K562 (cell line): ENCODE data around the gene ATP2A1. TPM values are rescaled to one million over a fixed set of nuclear protein-coding genes. Genes with fewer than 3 reads are reported as not detected.
A peak's percentile ranks its signal among the peaks of the same experiment; 100 is the strongest.

Experiments
- ATAC-seq: fragments of 200-7000 bp; cut with Tn5 transposase; 3 replicates; pipeline ENCODE4 v1.9.1; 2020; ENCODE audit warnings: moderate library complexity
- BruUV-seq: library from RNA; stranded (reverse); fragments of 400-500 nt; replicated peaks from 2 replicates; lab custom pipeline; 2021; lab: Mats Ljungman, UMichigan
- CTCF ChIA-PET: fragments of 300-600 bp; formaldehyde crosslinking; extraction: SDS; loops from one replicate; lab custom pipeline; 2021; ENCODE audit warnings: low intra/inter-chr PET ratio; lab: Yijun Ruan, JAX
- POLR2A ChIA-PET: fragments of 300-600, 350-650 bp; sonication (Branson Sonifier 250); formaldehyde crosslinking; extraction: SDS; loops from one replicate; lab custom pipeline; 2021; ENCODE audit warnings: antibody characterized with exemption, inconsistent platforms; lab: Yijun Ruan, JAX
- DNase-seq, 4 experiments: peaks; one replicate each; pipeline versions ENCODE4 v3.0.0 to v3.0.0-alpha.2; 2011 to 2018; ENCODE audit warnings: low spot score in 3 of 4, mixed read lengths in 3 of 4; ENCODE audit errors: extremely low read depth in 1 of 4
- FAIRE-seq: peaks from 2 replicates; lab custom pipeline; 2011; peaks lifted over from hg19 to GRCh38; lab: Jason Lieb, UNC
- H2AFZ ChIP-seq: 2 replicates; pipeline ENCODE4 v1.6.0; 2011; ENCODE audit warnings: low read depth, low read length, control low read depth, inconsistent platforms
- H3K27ac ChIP-seq: fragments of 200-600 bp; 3 replicates; pipeline ENCODE4 v1.8.0; 2011; ENCODE audit warnings: low read depth, mild to moderate bottlenecking, control low read depth, inconsistent platforms, low read length, moderate library complexity, mixed read lengths; ENCODE audit errors: extremely low read depth
- H3K27me3 ChIP-seq, 2 experiments: fragments of 300-600 bp in 1 of 2; 2 replicates in 1 of 2; 3 replicates in 1 of 2; pipeline versions ENCODE4 v1.6.0 to v1.8.0; 2011; ENCODE audit warnings: inconsistent platforms in 2 of 2, low read length in 2 of 2, mild to moderate bottlenecking in 1 of 2, mixed read lengths in 1 of 2, moderate library complexity in 1 of 2; ENCODE audit not compliant: control insufficient read depth in 2 of 2, insufficient read depth in 2 of 2
- H3K36me3 ChIP-seq: fragments of 300-600 bp; 3 replicates; pipeline ENCODE4 v1.8.0; 2011; ENCODE audit warnings: mild to moderate bottlenecking, low read length, inconsistent platforms; ENCODE audit not compliant: control insufficient read depth, insufficient read depth
- H3K4me1 ChIP-seq, 2 experiments: fragments of 200-600 bp in 1 of 2; replicated peaks in 1 of 2; 2 replicates in 1 of 2; 3 replicates in 1 of 2; pipeline versions ENCODE4 v1.5.1 to v1.8.0; 2011; ENCODE audit warnings: inconsistent platforms in 2 of 2, low read length in 2 of 2, mild to moderate bottlenecking in 1 of 2, mixed read lengths in 1 of 2, moderate library complexity in 1 of 2; ENCODE audit not compliant: control insufficient read depth in 2 of 2, insufficient read depth in 2 of 2
- H3K4me2 ChIP-seq: 2 replicates; pipeline ENCODE4 v1.6.1; 2011; ENCODE audit warnings: low read length, control low read depth, inconsistent platforms, mixed read lengths; ENCODE audit not compliant: insufficient read depth
- H3K4me3 ChIP-seq: fragments of 200-600 bp; sonication (generic), shearing (Covaris generic); 2 replicates; pipeline ENCODE4 v1.5.1; 2016; ENCODE audit warnings: control low read depth, inconsistent platforms
- H3K79me2 ChIP-seq: fragments of 200-600 bp; 3 replicates; pipeline ENCODE4 v1.8.0; 2011; ENCODE audit warnings: low read length, inconsistent platforms; ENCODE audit not compliant: control insufficient read depth, insufficient read depth
- H3K9ac ChIP-seq, 2 experiments: 2 replicates each; pipeline versions ENCODE4 v1.6.0 to v1.6.1; 2011; ENCODE audit warnings: low read depth in 2 of 2, low read length in 2 of 2, control low read depth in 1 of 2, inconsistent platforms in 1 of 2, mild to moderate bottlenecking in 1 of 2, mixed read lengths in 1 of 2; ENCODE audit not compliant: insufficient read depth in 1 of 2
- H3K9me1 ChIP-seq: one replicate; pipeline ENCODE4 v1.6.0; 2011; ENCODE audit warnings: inconsistent platforms, mild to moderate bottlenecking, low read length, moderate library complexity; ENCODE audit not compliant: control insufficient read depth, insufficient read depth
- H3K9me3 ChIP-seq: replicated peaks from 2 replicates; pipeline ENCODE4 v1.5.1; 2011; ENCODE audit warnings: low read depth, low read length, inconsistent platforms; ENCODE audit not compliant: control insufficient read depth, insufficient read depth
- H4K20me1 ChIP-seq: replicated peaks from 2 replicates; pipeline ENCODE4 v1.6.1; 2011; ENCODE audit warnings: low read length, inconsistent platforms, mixed read lengths; ENCODE audit not compliant: control insufficient read depth, insufficient read depth
- CBX3 ChIP-seq, 2 experiments: IDR thresholded peaks; 1 replicate in 1 of 2; 2 replicates in 1 of 2; pipeline ENCODE4 v1.6.1; 2012; ENCODE audit warnings: inconsistent platforms in 2 of 2, low read length in 2 of 2, borderline replicate concordance in 1 of 2, control low read depth in 1 of 2
- CXXC5 ChIP-seq: fragments of 250-450 bp; sonication (Bioruptor Pico); IDR thresholded peaks from 2 replicates; pipeline ENCODE4 v1.8.0; 2022; ENCODE audit warnings: inconsistent platforms, mild to moderate bottlenecking, moderate library complexity
- GTF2A2 ChIP-seq: IDR thresholded peaks from 2 replicates; pipeline ENCODE4 v1.6.1; 2016; ENCODE audit warnings: mild to moderate bottlenecking, missing genetic modification characterization, missing compliant biosample characterization
- LCOR ChIP-seq: sonication (generic); formaldehyde crosslinking; IDR thresholded peaks from 2 replicates; pipeline ENCODE4 v1.8.0; 2022; ENCODE audit warnings: mild to moderate bottlenecking, missing genetic modification reagents
- MXI1 ChIP-seq: IDR thresholded peaks from 2 replicates; pipeline ENCODE4 v1.6.1; 2011; ENCODE audit warnings: low read depth, mild to moderate bottlenecking, improper control_type of control experiment, low read length
- PPARD ChIP-seq: fragments of 250-450 bp; sonication (Bioruptor Pico); IDR thresholded peaks from 2 replicates; pipeline ENCODE4 v1.8.0; 2022; ENCODE audit warnings: inconsistent platforms, mild to moderate bottlenecking, moderate library complexity
- RBM34 ChIP-seq: fragments of 200-400 bp; formaldehyde crosslinking; IDR thresholded peaks from 2 replicates; pipeline ENCODE4 v1.6.1; 2018; ENCODE audit warnings: low read length, borderline replicate concordance; ENCODE audit not compliant: insufficient read depth
- SP1 ChIP-seq: sonication (generic); formaldehyde crosslinking; IDR thresholded peaks from 2 replicates; pipeline ENCODE4 v1.8.1; 2022; ENCODE audit warnings: mild to moderate bottlenecking, missing genetic modification reagents
- ZNF232 ChIP-seq: sonication (generic); formaldehyde crosslinking; IDR thresholded peaks from 2 replicates; pipeline ENCODE4 v1.8.0; 2022; ENCODE audit warnings: mild to moderate bottlenecking, missing genetic modification reagents
- ZNF311 ChIP-seq: fragments of 250-450 bp; sonication (Bioruptor Pico); IDR thresholded peaks from 2 replicates; pipeline ENCODE4 v1.4.0; 2020; ENCODE audit warnings: mild to moderate bottlenecking, moderate library complexity
- ZNF316 ChIP-seq: fragments of 450-650 bp; IDR thresholded peaks from 2 replicates; pipeline ENCODE4 v1.6.1; 2016
- ZNF408 ChIP-seq: fragments of 250-450 bp; sonication (Bioruptor Pico); IDR thresholded peaks from 2 replicates; pipeline ENCODE4 v1.4.0; 2020; ENCODE audit warnings: low read depth, mild to moderate bottlenecking, moderate library complexity
- ZNF589 ChIP-seq: fragments of 200-800 bp; sonication (Bioruptor generic); IDR thresholded peaks from 2 replicates; pipeline ENCODE4 v1.6.1; 2016; ENCODE audit warnings: low read depth, missing genetic modification characterization, missing compliant biosample characterization
- WGBS: fragments of 100-300 bp; shearing (Covaris generic); methylation state at CpG from one replicate; pipeline ENCODE4 v1.1.6; 2016; ENCODE audit warnings: low coverage, mixed read lengths; ENCODE audit not compliant: insufficient coverage; ENCODE audit errors: missing lambda C conversion rate; 5-methylcytosine and 5-hydroxymethylcytosine counted together
- in situ Hi-C: fragments of 300-500 bp; cut with MboI; formaldehyde crosslinking; loops from 4 replicates; pipeline ENCODE4 v1.15.0; 2018; ENCODE audit warnings: inconsistent platforms, mixed read lengths
- intact Hi-C: fragments of 100-400 bp; cut with micrococcal nuclease; formaldehyde crosslinking; loops from 2 replicates; pipeline ENCODE4 v1.14.2; 2022
- polyA plus RNA-seq, 8 experiments: library from polyadenylated mRNA; depleted of rRNA in 4 of 8; stranded (reverse) in 5 of 8; unstranded in 3 of 8; fragments of >200 nt; fragmentation: Nextera tagmentation in 2 of 8; fragmentation: Illumina TruSeq in 1 of 8; extraction: Ambion mirVana in 2 of 8; extraction: Trizol in 1 of 8; gene quantifications; 2 replicates each; pipeline versions ENCODE4 v1.2.1 to v1.2.3, GENCODE V29; 2011 to 2014; ENCODE audit warnings: inconsistent platforms in 1 of 8, missing spikeins in 1 of 8
- total RNA-seq, 7 experiments: library from RNA; depleted of rRNA in 6 of 7; stranded (reverse); fragments of >200 nt in 6 of 7; fragmentation: Illumina TruSeq in 2 of 7; extraction: Trizol in 2 of 7; gene quantifications; 2 replicates each; pipeline versions ENCODE4 v1.2.1 to v1.2.3, GENCODE V29; 2011 to 2021; ENCODE audit warnings: low replicate concordance in 1 of 7
- TF ChIP-seq, protein P1 (sequence below): sonication (generic); formaldehyde crosslinking; IDR thresholded peaks from 2 replicates; pipeline ENCODE4 v1.8.0; 2022; ENCODE audit warnings: mild to moderate bottlenecking, missing genetic modification reagents
- TF ChIP-seq, protein P2 (sequence below): fragments of 250-450 bp; sonication (Bioruptor Pico); IDR thresholded peaks from 2 replicates; pipeline ENCODE4 v1.4.0; 2020; ENCODE audit warnings: mild to moderate bottlenecking, moderate library complexity
- TF ChIP-seq, protein P3 (sequence below): fragments of 250-450 bp; sonication (Bioruptor Pico); IDR thresholded peaks from 2 replicates; pipeline ENCODE4 v1.8.0; 2022; ENCODE audit warnings: inconsistent platforms, mild to moderate bottlenecking, moderate library complexity, borderline replicate concordance

ATP2A1 gene
- total and polyA plus RNA-seq, 9 of the 15 experiments (the other 6 are each of a cell fraction or from before 2014, with no cell fraction given) = 0.25 to 2.6 (median 0.65) TPM

DNA sequence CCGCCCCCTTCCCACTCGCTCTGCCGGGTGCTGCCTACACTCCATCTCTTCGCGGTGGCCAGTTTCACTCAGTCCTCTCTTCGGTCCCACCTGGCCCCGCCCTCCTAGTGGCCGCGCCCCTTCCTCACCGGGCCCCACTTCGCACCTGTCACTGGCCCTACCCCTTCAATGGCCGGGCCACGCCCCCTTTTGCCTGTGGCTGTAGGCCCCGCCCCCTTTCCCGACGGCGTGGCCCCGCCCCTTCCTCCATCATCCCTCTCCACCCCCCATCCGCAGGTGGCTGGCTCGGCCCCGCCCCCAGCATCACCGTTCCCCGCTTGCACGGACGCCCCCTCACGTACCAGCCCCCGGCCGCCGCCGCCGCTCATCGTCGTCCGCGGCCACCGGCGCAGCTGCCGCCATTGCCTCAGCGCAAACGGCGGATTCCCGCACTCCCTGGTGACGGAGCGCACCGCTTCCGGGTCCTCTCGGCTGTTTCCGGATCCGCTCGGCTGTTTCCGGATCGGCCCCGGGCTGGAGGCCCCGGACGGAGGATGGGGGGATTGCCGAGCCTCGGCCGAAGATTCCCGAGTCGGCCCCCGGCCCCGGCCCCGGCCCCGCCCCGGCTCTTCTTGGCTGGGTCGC, 46.6 kb downstream of the ATP2A1 start, which contains the start of gene RABEP2:
TSS of gene RABEP2 (minus strand) at position 477 of the 624 bp plus-strand sequence. CDS start at position 402, 75 bp downstream.
- BruUV-seq = no TSS peak
- peaks cover 5% of the 10 kb centered on the region for H3K9me1 ChIP-seq
- H3K27ac ChIP-seq = peak within 1 kb of the TSS; percentile 98
- H4K20me1 ChIP-seq = no peaks in the 10 kb centered on the region
- H3K79me2 ChIP-seq = no peaks in the 10 kb centered on the region
- FAIRE-seq (peak; percentile 88), DNase-seq (peak; percentile 92 to 99 (median 96)), ATAC-seq (peak; percentile 96)
- ChIA-PET POLR2A (interaction anchor here (0.6 to 1.4 kb wide), 5 partner anchors 18 to 255 kb away, joined by 3 to 5 read pairs (median 3); no protein-coding TSS in a partner anchor), CTCF (no interaction called here)
- no peaks in the 10 kb centered on the region for H3K36me3 ChIP-seq
- intact Hi-C loops (no loop called here), in situ Hi-C loops (loop anchor here (25.0 kb wide), 1 partner anchor 488 kb away; no protein-coding TSS in a partner anchor)
- H3K9ac ChIP-seq = peak within 1 kb of the TSS; percentile 89 to 99
- peaks cover 9 to 15% of the 10 kb centered on the region in 2 experiments for H3K4me1 ChIP-seq
- peak within 1 kb of the TSS; percentile 86 for H3K4me2 ChIP-seq
- peak within 1 kb of the TSS; percentile 100 for H3K4me3 ChIP-seq
- no peaks in the 10 kb centered on the region for H3K9me3 ChIP-seq
- peak within 1 kb of the TSS; percentile 96 for H2AFZ ChIP-seq
- H3K27me3 ChIP-seq = no peaks in the 10 kb centered on the region
- WGBS = under 1% methylated on average over 31 of the region's 66 CpGs
- peak; percentile 94 for TF ChIP-seq SP1 (CRISPR knock-in tag)
- no peak for TF ChIP-seq ZNF589 (CRISPR knock-in tag)
- TF ChIP-seq PPARD (CRISPR knock-in tag) = no peak
- TF ChIP-seq MXI1 = no peak
- TF ChIP-seq, protein P1, sequence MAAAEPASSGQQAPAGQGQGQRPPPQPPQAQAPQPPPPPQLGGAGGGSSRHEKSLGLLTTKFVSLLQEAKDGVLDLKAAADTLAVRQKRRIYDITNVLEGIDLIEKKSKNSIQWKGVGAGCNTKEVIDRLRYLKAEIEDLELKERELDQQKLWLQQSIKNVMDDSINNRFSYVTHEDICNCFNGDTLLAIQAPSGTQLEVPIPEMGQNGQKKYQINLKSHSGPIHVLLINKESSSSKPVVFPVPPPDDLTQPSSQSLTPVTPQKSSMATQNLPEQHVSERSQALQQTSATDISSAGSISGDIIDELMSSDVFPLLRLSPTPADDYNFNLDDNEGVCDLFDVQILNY = no peak
- TF ChIP-seq CBX3 (IDR thresholded peaks at IDR 0.05; ENCODE audit: borderline replicate concordance in 1 of 2, low read length in 2 of 2) = no peak
- TF ChIP-seq GTF2A2 (tag) = no peak
- no peak for TF ChIP-seq ZNF408 (CRISPR knock-in tag)
- TF ChIP-seq, protein P2, sequence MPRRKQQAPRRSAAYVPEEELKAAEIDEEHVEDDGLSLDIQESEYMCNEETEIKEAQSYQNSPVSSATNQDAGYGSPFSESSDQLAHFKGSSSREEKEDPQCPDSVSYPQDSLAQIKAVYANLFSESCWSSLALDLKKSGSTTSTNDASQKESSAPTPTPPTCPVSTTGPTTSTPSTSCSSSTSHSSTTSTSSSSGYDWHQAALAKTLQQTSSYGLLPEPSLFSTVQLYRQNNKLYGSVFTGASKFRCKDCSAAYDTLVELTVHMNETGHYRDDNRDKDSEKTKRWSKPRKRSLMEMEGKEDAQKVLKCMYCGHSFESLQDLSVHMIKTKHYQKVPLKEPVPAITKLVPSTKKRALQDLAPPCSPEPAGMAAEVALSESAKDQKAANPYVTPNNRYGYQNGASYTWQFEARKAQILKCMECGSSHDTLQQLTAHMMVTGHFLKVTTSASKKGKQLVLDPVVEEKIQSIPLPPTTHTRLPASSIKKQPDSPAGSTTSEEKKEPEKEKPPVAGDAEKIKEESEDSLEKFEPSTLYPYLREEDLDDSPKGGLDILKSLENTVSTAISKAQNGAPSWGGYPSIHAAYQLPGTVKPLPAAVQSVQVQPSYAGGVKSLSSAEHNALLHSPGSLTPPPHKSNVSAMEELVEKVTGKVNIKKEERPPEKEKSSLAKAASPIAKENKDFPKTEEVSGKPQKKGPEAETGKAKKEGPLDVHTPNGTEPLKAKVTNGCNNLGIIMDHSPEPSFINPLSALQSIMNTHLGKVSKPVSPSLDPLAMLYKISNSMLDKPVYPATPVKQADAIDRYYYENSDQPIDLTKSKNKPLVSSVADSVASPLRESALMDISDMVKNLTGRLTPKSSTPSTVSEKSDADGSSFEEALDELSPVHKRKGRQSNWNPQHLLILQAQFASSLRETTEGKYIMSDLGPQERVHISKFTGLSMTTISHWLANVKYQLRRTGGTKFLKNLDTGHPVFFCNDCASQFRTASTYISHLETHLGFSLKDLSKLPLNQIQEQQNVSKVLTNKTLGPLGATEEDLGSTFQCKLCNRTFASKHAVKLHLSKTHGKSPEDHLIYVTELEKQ (CRISPR knock-in tag) = no peak
- no peak for TF ChIP-seq ZNF311
- 0 out of 2 replicates have a peak, but pooled peaks have one; percentile 42 for TF ChIP-seq LCOR (CRISPR knock-in tag)
- no peak for TF ChIP-seq CXXC5
- TF ChIP-seq, protein P3, sequence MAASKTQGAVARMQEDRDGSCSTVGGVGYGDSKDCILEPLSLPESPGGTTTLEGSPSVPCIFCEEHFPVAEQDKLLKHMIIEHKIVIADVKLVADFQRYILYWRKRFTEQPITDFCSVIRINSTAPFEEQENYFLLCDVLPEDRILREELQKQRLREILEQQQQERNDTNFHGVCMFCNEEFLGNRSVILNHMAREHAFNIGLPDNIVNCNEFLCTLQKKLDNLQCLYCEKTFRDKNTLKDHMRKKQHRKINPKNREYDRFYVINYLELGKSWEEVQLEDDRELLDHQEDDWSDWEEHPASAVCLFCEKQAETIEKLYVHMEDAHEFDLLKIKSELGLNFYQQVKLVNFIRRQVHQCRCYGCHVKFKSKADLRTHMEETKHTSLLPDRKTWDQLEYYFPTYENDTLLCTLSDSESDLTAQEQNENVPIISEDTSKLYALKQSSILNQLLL (CRISPR knock-in tag) = no peak
- no peak for TF ChIP-seq ZNF232 (CRISPR knock-in tag)
- TF ChIP-seq ZNF316 = no peak
- TF ChIP-seq RBM34 = 0 out of 2 replicates have a peak, but pooled peaks have one; percentile 36
